ENCODE results near the gene ZNF177.

DNA sequence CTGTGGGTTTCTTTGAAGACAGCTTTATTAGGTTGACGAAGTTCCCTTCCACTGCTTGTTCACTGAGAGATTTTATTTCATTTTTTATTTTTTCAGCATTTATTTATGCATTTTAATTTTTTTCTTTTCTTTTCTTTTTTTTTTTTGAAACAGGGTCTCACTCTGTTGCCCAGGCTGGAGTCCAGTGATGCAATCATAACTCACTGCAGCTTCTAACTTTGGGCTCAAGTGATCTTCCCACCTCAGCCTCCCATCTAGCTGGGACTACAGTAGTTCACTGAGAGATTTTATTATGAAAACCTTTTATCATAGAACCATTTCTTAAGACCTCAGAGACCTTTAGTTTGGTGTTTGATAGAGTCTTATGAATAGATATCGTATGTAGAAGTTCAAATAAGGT lies 10.3 kb upstream of the ZNF177 start:
- TF ChIP-seq CTCF (IDR thresholded peaks at IDR 0.05) (no peak), POLR2A (IDR thresholded peaks at IDR 0.05) (no peak)
